Measurements from ENCODE around the gene AMIGO3. TPM values are rescaled to one million over a fixed set of nuclear protein-coding genes. Genes with fewer than 3 reads are reported as not detected.

AMIGO3 gene, protein sequence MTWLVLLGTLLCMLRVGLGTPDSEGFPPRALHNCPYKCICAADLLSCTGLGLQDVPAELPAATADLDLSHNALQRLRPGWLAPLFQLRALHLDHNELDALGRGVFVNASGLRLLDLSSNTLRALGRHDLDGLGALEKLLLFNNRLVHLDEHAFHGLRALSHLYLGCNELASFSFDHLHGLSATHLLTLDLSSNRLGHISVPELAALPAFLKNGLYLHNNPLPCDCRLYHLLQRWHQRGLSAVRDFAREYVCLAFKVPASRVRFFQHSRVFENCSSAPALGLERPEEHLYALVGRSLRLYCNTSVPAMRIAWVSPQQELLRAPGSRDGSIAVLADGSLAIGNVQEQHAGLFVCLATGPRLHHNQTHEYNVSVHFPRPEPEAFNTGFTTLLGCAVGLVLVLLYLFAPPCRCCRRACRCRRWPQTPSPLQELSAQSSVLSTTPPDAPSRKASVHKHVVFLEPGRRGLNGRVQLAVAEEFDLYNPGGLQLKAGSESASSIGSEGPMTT
- not detected in 2 replicates for total RNA-seq

DNA sequence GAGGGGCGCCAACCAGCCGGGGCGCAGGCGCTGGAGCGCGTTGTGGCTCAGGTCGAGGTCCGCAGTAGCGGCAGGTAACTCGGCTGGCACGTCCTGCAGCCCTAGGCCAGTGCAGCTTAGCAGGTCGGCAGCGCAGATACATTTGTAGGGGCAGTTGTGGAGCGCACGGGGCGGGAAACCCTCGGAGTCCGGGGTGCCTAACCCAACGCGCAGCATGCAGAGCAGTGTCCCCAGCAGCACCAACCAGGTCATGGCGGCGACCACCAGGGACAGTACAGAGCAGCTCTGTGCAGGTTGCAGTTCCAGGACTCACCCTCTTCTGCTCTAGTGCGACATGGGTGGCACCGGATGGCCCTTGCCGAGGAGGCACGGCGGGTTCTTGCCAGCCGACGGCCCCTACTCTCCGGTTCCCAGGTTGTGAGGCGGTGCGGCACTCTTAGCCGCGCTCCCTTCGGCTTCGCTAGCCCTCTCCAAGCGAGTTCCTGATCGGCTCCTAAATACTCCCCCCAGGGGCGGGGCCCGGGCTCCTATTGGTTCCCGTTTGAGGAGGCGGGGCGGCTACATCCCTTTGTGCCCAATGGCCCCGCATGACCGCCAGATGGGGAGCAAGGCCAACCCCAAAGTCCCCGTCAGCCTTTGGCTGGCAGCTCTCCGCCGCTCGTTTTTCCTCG, at the start of gene AMIGO3:
AMIGO3 (minus strand) TSS at position 471 of the 671 bp plus-strand sequence; CDS start at position 252, 219 bp downstream.

DNA sequence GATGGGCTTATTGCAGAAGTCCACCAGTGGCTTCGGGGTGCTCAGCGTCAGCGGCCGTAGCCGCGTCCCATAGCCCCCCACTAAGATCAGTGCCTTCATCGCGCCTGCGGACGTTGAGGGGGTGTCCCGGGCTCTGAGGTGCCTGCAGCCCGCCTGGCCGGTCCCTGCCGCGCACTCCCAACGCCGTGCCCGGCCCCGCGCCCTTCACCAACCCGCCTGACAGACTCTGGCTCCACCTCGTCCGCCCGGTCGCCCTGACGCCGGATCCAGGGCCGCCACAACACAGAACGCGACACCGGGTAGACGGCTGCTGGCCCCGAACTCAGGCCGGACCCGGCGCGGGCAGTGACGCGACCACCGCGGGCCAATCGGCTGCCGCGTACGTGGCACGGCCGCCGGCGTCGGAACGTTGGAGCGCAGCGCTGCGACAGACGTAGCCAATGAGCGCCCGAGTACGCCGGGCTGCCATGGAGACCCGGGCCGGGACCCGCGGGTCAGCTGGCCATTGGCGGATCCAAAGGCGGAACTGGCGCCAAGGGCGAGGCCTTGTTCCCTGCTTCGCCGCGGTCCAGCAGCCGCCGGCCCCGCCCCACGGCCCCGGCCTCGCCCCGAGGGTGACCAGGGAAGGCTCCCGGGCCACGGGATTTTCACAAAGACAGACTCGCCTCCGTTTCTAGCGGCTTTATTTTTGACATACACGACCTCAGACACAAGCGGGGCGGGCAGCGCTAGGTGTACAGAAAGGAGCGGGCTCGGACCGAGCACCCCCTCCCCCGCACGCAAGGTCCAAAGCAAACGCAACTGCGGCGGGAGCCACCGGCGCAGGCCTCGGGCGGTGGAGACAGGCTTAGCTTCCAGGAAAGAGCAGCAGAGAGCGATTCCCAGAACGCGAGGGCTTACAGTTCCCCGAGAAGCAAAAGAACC, 4.4 kb upstream of the AMIGO3 start, which contains the start of gene GMPPB:
GMPPB (minus strand) TSS at position 324 of the 924 bp plus-strand sequence; CDS start at position 99, 225 bp downstream.

GRCh38 chr3:49689046-49689907, 30.2 kb downstream of the AMIGO3 start, which contains the start of the genes MST1 and RNF123:
Gene MST1, minus strand, starts transcription at chr3:49689474. Its CDS starts 783 bp downstream, at chr3:49688691.
Gene RNF123, plus strand, starts transcription at chr3:49689557. Its CDS starts 1,609 bp downstream, at chr3:49691166.

DNA sequence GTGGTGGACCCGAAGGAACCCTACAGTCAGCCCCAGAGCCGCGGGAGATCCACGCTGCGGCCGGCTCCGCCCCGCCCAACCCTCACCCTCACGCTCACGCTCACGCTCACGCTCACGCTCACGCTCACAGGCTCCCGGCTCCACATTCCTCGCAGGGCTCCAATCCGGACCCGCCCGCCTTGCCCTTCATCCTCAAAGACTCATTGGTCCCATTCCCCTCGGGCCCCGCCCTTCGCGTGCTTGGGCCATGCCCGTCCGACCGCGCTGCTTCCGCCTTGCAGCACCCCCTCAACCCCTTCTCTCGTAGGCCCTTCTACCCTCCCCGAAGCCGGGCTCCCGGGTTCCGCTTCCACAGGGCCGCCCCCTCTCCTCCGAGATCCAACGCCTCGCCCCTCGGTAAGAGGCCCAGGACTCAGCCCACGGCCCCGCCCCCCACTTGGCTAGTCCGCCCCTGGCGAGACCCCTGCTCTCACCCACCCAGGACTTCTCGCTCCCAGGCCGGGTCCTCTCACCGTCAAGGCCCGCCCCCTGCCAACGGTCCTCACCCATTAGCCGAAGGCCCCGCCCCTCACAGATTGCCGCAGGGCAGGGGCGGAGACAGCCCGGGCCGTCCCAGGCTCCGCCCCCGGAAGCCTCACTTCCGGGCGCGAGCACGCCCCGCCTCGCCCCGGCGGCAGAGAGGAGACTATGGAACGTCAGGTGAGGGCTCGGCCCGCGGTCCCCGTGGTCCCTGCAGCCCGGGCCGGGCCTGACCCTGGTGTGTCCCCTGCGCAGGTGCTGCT, 45.6 kb downstream of the AMIGO3 start, which contains the start of gene APEH:
APEH (plus strand) TSS at position 637 of the 782 bp plus-strand sequence; CDS start at position 688, 51 bp downstream.

Other genes with a start within 250 kb of the AMIGO3 start
- gene DAG1, start 249.4 kb downstream of the AMIGO3 start, total RNA-seq = 21.5 and 31.4 TPM in 2 replicates
- gene BSN, start 165.2 kb downstream of the AMIGO3 start, total RNA-seq = under 0.01 TPM in 2 replicates
- 109 and 116 TPM in 2 replicates for gene APEH, start 45.3 kb downstream of the AMIGO3 start, total RNA-seq
- gene MST1, start 30.2 kb downstream of the AMIGO3 start, total RNA-seq = 6.0 TPM in 2 replicates
- gene RNF123, start 30.1 kb downstream of the AMIGO3 start, total RNA-seq = 20.5 and 20.6 TPM in 2 replicates
- gene GMPPB, start 4.3 kb upstream of the AMIGO3 start, total RNA-seq = 23.0 and 30.5 TPM in 2 replicates
- 19.1 and 29.1 TPM in 2 replicates for gene IP6K1, start 66.9 kb upstream of the AMIGO3 start, total RNA-seq
- gene CDHR4, start 80.2 kb upstream of the AMIGO3 start, total RNA-seq = under 0.01 and 0.14 TPM in 2 replicates
- gene INKA1, start 83.6 kb upstream of the AMIGO3 start, total RNA-seq = 3.1 and 3.7 TPM in 2 replicates
- gene UBA7, start 94.3 kb upstream of the AMIGO3 start, total RNA-seq = 39.1 and 55.2 TPM in 2 replicates
- 1.0 and 1.4 TPM in 2 replicates for gene TRAIP, start 136.9 kb upstream of the AMIGO3 start, total RNA-seq
- not detected in 2 replicates for gene CAMKV, start 150.2 kb upstream of the AMIGO3 start, total RNA-seq
- gene MST1R, start 184.2 kb upstream of the AMIGO3 start, total RNA-seq = 0.14 and 0.55 TPM in 2 replicates
- gene MON1A, start 210.1 kb upstream of the AMIGO3 start, total RNA-seq = 7.4 and 11.3 TPM in 2 replicates
- 32.7 and 45.2 TPM in 2 replicates for gene RBM6, start 220.5 kb upstream of the AMIGO3 start, total RNA-seq